GM21515 (cell line): Measurements from ENCODE around the gene PKP4.
"Not testable (repeated sequence)": the region's sequence is repeated elsewhere in the genome, so short reads cannot be mapped to it uniquely, and the experiment has no call there.

Source experiments
- ATAC-seq: cut with Tn5 transposase; IDR thresholded peaks from one replicate; pipeline ENCODE4 v1.9.1; 2021; ENCODE audit not compliant: unreplicated experiment

The PKP4 gene

DNA sequence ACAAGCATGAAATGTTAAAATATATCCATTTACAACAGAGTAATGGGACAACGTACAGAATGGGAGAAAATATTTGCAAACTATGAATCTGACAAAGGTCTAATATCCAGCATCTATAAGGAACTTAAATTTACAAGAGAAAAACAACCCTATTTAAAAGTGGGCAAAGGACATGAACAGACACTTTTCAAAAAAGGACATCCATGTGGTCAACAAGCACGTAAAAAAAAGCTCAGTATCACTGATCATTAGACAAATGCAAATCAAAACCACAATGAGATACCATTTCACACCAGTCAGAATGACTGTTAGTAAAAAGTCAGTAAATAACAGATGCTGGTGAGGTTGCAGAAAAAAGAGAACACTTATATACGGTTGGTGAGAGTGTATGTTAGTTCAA is 16.1 kb downstream of the PKP4 start:
- ATAC-seq: not testable (repeated sequence)

DNA sequence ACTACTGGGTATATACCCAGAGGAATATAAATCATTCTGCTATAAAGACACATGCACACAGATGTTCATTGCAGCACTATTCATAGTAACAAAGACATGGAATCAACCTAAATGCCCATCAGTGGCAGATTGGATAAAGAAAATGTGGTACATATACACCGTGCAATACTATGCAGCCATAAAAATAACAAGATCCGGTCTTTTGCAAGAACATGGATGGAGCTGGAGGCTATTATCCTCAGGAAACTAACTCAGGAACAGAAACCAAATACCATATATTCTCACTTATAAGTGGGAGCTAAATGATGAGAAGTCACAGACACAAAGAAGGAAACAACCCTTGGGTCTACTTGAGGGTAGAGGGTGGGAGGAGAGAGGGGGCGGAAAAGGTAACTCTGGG is 16.5 kb downstream of the PKP4 start:
- ATAC-seq: not testable (repeated sequence)

DNA sequence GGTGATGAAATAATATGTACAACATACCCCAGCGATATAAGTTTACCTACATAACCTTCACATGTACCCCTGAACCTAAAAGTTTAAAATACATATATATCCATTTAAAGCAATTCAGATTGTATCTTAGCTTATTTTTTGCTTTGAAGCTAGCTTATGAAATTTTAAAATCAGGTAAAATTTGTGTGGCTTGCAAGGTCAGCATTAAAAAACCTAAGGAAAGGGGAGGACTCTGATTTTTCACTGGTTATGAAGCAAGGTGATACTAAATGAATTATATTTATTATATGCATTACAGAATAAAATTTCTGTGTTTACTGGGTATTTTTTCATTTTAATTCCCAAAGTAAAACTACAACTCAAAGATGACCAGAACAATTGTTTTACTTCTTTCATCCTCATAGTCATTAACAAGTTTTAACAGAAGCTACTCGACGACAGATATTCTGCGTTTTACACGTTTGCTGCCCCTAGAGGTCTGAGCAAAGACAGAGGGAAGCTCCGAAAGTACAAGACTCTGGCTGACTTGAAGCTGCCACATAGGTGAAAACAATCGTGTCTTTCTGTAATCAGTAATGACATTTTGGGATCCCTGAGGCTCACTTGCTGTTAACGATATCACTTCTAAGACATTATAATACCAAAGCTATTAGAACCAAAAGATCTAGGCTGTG is 17.1 kb downstream of the PKP4 start:
- ATAC-seq: no peak

DNA sequence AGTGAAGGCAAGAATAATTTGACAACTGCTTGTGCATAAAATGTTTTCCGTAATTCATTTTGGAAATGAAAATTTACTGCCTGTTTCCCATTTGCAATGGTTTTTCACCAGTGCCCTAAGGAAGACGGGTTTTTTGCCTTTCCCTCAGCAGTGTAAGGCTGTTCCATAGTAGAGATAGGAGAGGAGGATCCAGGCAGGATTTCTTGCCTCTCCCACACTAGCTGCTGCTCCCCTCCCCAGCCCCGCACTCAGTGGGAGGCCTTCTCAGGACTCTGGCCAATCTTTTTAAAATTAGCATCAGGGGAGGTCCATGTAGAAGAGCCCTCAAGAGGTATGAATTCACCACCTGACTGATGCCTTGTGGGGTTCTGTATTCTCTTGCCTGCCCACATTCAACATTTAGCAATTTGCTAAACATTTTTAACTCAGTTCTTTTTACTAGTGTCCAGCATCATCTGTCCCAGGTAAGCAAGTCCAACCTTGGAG is 17.8 kb downstream of the PKP4 start:
- not testable (repeated sequence) for ATAC-seq

DNA sequence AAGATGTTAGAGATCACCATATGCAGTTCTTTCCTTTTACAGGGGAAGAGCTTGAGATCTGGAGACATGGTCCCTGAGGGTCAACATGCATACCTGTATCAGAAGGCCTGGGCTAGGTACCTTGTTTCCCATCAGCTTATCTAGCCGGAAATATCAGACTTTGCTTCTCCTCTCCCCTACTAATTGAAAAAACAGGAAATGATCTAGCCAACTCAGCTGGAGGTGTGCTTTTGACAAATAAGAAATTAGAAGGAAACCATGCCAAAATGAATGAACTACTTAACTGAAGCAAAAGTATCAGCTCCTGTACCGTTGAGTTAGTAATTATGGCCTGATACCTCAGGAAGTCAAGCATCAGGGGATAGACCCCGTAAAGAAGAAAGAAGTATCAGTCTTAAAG is 20.4 kb downstream of the PKP4 start:
- ATAC-seq: no peak

DNA sequence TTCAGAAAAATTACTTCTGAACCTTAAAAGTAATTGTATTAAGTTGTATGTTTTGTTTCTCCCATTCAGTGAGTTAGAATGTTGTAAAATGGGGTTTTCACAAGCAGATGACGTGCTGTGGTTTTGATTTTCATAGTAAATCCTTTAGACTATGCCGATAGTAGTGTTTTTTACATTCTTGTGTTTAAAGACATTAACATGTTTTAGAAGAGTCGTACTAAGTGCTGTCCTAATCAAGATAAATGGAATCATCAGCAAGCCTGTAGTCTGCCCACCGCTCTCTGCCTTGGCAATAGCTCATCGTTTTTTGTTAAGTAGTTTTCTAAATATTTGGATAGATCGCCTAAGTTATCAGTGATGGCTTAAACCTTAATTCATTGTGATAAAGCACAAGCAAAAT is 21.5 kb downstream of the PKP4 start:
- no peak for ATAC-seq

DNA sequence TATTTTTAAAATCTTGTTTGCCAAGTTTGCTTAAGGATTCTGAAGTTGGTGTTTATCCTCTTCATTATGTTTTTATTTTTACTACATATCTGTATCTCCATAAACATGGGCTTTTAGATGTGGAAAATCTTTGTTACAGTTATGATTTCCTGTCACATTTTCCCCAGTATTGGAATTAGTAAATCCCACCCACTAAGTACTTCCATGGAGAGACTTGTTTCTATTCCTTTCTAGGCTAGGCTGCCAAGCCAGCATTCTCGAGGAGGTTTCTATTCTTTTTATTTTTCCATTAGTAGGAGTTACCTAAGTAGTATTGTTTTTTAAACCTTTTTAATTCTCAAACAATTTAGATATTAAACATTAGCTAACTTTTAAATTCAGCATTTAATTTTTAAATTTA is 22.1 kb downstream of the PKP4 start:
- no peak for ATAC-seq

DNA sequence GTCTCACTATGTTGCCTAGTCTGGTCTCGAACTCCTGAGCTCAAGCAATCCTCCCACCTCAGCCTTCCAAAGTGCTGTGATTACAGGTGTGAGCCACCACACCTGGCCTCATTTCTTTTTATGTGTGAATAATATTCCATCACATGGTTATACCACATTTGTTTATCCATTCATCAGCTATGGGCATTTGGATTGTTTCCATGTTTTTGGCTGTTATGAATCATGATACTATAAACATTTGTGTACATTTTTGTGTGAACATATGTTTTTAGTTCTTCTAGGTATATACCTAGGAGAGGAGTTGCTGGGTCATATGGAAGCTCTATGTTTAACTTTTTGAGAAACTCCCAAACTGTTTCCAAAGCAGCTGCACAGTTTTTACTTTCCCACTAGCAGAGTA is 24.4 kb downstream of the PKP4 start:
- no peak for ATAC-seq

DNA sequence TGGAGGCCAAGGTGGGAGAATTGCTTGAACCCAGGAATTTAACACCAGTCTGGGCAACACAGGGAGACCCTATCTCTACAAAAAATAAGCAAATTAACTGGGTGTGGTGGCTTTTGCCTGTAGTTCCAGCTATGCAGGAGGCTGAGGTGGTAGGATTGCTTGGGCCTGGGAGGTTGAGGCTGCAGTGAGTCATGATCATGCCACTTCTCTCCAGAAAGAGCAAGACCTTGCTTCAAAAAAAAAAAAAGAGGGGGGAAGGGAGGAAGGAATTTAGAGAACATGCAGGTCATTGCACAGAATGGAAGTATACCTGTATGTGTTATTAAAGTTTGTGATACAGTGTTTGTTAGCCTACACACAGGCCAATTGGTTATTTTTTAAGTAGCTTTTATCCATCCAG is 25.8 kb downstream of the PKP4 start:
- no peak for ATAC-seq

DNA sequence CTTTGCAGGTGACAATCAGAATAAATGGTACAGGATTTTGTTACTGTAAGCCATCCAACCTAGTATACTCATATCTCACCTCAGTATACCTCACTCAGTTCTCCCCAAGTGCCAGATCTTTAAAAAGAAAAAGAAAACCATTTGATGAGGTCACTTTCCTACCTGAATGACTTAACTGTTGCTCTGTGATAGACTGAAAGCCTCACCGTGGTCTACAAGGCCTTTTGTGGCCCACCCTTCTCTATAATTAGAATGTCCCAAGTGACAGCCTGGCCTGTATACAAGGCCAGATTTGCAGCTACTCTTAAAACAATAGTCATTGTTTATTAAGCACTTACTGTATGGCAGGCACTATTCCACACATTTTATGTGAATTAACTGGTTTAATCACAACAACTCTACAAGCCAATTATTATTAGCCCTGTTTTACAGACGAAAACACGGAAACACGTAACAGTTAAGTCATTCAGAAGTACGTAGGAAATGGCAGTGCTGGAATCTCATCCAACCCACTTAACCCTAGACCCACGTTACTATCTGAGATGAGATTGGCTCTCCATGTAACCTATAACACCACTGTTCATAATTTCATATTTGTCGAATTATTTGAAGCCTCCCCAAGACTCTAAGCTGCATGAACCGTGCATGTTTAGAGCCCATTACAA is 28.3 kb downstream of the PKP4 start:
- peak; percentile 57 for ATAC-seq

DNA sequence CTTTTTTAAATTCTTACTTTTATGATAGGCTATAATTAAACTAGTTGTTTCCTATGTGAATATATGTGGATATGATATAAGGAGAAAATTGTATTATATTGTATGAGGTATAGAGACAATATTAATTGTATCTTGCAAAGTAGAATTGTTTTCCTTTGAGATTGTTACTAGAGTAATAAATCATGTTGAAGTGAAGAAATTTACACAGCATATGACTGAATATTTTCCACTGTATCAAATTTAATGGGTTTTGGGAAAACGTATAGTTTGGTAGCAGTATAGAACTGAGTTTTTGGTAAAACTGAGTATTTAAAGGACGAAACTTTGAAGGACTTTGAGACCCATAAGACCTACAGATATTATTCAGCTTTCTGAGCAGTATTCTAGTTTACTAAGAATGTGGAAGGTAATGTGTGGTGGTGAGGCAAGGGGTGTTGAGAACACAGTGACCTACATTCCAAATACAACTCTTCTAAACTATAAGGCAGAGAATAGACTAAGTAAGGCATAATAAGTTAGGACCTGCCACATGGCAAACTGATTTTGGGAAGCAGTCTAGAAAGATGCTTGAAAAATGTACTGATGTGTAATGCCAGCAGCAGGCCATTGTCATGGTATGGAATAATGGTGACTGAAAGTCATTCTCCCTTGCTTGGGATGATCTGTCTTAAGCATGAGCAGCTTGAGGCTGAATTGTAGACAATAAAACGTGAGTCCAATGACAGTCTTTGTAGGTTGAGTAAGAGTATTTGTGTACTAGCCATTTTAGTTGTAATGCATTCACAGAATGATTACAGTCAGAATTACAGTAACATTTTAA is 29.6 kb downstream of the PKP4 start:
- no peak for ATAC-seq

DNA sequence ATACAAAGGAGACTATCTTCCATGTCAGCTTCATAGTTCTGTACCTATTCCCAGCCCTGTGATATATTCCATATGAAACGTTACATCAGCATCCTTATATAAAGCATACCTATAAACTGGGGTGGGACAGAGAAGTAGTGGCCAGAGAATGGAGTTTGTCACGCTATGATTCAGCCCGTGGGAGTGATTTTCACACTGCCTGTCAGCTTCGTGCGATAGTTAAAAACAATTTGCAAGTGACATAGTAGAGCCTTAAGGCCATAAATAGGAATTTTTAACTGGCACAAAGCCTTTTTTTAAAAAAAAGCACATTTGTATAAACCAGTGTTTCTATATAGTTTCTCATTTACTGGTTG is 30.2 kb downstream of the PKP4 start:
- ATAC-seq: no peak

DNA sequence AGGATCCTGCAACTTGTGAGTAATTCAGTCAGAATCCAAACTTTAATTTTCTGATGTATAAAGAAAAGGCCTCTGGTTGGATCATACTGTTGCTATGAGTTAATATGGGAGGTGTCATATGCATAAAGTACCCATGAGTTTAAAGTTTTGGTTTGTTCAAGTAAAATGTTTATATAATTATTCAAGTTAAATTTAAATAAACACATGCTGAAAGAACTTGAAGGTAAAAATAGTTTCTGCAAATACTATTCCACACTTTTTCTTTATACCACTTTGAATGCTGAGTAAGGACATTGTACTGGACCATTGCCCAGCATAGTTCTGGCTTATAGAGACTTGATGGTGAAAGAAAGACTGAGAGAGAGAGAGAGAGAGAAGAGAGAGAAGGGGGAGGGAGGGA is 30.7 kb downstream of the PKP4 start:
- no peak for ATAC-seq

DNA sequence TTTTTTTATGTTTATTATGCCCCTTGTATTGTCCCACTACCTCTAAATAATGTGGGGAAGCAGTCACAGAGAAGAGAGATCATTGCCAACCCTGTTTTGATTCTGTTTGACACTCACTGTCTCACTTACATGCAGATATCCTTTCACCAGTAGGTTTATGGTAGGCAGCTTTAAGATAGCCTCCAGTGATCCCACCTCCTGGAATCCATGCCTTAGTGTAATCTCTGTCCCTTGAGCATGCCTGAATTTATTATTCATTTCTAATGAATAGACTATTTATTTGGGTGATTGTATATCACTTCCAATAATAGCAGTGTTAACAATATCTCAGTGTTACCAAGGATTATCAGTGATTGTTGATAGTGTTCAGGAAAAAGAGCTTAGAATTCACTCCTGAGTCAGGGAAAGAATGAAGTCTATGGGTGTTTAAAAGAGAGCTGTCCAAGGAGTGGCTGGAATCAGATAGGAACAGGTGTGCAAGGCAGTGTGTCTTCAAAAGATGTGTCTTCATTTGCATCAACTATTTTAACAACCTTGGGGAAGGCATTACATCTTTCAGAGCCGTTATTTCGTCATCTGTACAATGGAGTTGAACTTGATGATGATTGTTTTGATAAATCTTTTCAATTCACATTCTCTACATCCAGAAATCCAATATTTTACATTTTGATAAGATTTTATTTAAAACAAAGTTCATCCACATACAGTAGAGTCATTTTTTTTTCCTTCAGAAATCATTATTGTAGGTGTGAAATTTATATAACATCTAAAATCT is 31.9 kb downstream of the PKP4 start:
- ATAC-seq: no peak

DNA sequence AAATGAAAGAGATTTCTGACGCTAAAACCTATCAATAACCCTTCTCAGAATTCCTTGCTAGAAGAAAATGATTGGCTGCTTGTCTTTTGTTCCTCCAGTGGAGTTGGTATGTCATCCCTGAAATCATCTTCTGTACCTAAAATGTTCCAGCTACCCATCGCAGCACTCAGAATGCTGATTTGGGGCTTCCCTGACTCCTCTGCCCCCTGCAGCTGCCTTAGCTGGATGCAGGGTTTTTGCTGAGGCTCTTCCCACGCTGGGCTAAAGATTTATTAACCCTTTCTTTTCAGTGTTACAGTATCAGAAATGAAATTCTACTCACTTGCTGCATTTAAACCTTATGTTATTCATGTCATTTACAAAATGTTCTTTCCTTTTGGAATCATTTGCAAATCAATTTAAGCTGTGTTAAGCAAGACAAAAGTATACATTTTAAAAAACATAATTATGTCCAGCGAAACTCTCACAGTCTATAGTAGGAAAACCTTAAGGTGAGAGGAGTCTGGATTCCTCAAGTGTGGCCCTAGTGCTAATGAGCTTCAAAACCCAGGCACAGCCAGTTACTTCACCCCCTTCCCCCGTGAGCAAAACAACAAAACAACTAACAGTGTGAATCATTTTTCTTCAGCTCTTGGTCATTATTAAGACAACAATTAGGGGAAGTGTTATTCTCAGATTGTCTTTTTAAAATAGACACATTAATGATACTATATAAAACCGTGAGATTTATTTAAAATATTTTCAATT is 32.8 kb downstream of the PKP4 start:
- no peak for ATAC-seq

DNA sequence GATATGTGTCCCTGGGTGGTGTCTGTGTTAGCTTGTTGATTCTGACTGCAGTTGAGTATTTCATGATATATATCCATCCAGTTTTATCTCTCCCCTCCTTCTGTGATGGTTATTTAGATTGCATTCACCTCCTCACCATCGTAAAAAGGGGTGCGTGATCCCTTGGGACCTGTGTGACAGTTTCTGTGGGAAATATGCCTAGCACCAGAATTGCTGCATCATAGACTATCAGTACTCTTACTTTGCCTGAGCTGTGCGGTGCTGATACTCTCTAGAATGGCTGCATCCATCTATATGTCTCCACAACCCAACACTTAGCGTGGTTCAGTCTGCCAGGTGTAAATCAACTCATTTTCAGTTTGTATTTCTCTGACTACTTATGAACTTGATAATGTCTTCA is 34.3 kb downstream of the PKP4 start:
- ATAC-seq: no peak

DNA sequence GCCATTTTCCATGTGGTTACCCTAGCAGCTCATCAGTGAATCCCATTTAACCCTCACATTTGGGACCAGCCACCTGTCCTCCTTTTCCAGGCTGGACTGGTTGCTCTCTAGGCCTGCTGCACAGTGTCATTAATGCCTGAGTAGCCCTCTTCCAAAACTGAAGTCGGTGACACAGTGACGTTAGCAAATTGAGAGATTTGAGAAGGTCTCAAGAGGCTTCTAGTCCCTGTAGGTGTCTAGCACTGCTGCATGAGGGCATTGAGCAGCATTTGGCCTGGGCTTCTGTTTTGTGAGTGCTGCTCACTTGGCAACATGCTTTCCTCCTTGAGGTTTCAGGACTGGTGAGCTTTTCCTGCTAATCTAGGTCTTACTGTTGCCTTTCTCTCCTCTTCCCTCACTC is 36.7 kb downstream of the PKP4 start:
- ATAC-seq: no peak

DNA sequence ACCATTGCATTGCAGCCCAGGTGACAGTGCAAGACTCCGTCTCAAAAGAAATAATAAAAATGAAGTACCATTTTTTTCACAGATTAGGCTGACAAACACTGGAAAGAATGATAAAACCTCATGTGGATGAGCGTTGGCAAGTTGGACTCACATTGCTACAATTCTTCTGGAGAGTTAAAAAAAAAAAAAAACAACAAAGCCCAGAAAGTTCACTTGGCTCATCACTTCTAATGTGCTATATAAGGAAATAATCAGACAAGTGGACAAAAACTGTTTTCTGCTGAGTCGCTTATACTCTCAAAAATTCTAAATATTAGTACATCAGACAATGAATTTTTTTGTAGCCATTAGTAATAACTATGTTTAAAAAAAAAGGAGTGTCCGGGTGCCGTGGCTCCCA is 38.4 kb downstream of the PKP4 start:
- ATAC-seq: no peak

DNA sequence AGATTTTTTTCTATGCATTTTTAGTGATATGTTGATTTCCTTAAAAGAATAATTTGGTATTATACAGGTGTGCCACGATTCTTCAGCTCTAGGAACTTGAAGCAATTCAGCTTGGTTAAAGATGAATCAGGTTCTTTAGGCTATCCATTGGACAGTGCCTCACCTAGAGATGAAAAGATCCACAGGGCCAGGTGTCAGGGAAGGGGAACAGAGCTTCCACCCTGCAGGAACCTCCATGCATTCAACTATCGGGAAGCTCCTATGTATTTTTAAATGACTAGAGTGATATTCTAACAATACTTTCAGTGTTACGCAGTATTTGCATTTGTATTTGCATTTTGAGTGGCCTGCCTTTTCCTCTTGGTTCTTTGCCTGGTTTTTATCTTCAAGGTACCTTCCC is 40.2 kb downstream of the PKP4 start:
- ATAC-seq: no peak

DNA sequence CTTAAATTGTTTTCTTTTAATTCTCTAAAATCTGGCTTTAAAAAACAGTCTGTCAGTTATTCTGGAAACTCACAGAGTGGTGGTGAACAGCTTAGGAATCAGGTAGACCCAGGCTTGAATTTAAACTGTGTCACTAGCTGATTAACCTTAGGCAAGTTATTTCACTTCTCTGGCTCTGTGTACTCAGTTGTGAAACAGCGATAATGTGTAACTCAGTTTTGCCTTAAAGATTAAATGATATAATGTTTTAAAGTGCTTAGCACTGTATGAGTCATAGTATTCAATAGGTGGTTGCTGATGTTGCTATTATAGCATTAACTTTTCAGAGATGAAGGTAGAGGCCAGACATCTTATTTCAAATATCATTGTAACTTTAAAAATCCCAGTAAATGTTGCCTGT is 40.7 kb downstream of the PKP4 start:
- no peak for ATAC-seq
